ENCODE measurements around the gene ACAD10. TPM values are rescaled to one million over a fixed set of nuclear protein-coding genes. Genes with fewer than 3 reads are reported as not detected.

The ACAD10 gene
- total RNA-seq, 2 experiments from 2014 or later = 24.5 to 28.8 TPM

GRCh38 chr12:111773801-111774551 lies 88.1 kb downstream of the ACAD10 start:
- ChIA-PET CTCF (no interaction called here), POLR2A (no interaction called here)
- Mint-ChIP-seq H3K27me3 (peaks cover 3% of the 10 kb centered on the region), H3K27ac (no peak overlapping the region), H3K4me1 (ENCODE audit: low read depth) (peaks cover 2% of the 10 kb centered on the region), H3K36me3 (ENCODE audit: low read depth) (no peaks in the 10 kb centered on the region), H3K9me3 (no peaks in the 10 kb centered on the region), H3K4me3 (no peak overlapping the region)
- TF ChIP-seq CTCF (IDR thresholded peaks at IDR 0.05) = no peak
- no peak for DNase-seq
- intact Hi-C loops (cut with micrococcal nuclease) = no loop called here
- no peak for ATAC-seq

GRCh38 chr12:111775205-111776193 lies 89.6 kb downstream of the ACAD10 start:
- no peak for TF ChIP-seq CTCF (IDR thresholded peaks at IDR 0.05)
- H3K9me3 Mint-ChIP-seq = no peaks in the 10 kb centered on the region

GRCh38 chr12:111776836-111777344 lies 91.0 kb downstream of the ACAD10 start:
- TF ChIP-seq CTCF (IDR thresholded peaks at IDR 0.05) = no peak
- H3K9me3 Mint-ChIP-seq = peaks cover 3% of the 10 kb centered on the region
- CTCF ChIA-PET = interaction anchor here (1.3 kb wide), 1 partner anchor 36 kb away, joined by 3 read pairs; no protein-coding TSS in a partner anchor
- H3K27me3 Mint-ChIP-seq = peaks cover 3% of the 10 kb centered on the region
- peaks cover 2% of the 10 kb centered on the region for H3K4me1 Mint-ChIP-seq (ENCODE audit: low read depth)
- no peaks in the 10 kb centered on the region for H3K36me3 Mint-ChIP-seq (ENCODE audit: low read depth)
- H3K27ac Mint-ChIP-seq = no peak overlapping the region
- no peak for DNase-seq
- intact Hi-C loops (cut with micrococcal nuclease) = no loop called here
- H3K4me3 Mint-ChIP-seq = no peak overlapping the region
- POLR2A ChIA-PET = interaction anchor here (0.6 to 0.7 kb wide), 2 partner anchors 14 to 25 kb away, joined by 3 read pairs; no protein-coding TSS in a partner anchor
- no peak for ATAC-seq

More at GRCh38 chr12:111775205-111776193, 89.6 kb downstream of the ACAD10 start:
- Mint-ChIP-seq H3K27me3 (peaks cover 3% of the 10 kb centered on the region), H3K4me1 (ENCODE audit: low read depth) (peaks cover 2% of the 10 kb centered on the region), H3K36me3 (ENCODE audit: low read depth) (no peaks in the 10 kb centered on the region), H3K4me3 (no peak overlapping the region), H3K27ac (no peak overlapping the region)
- POLR2A ChIA-PET = no interaction called here
- intact Hi-C loops (cut with micrococcal nuclease) = no loop called here
- ATAC-seq (no peak), DNase-seq (peak; percentile 22)
- CTCF ChIA-PET = interaction anchor here (1.1 kb wide), 1 partner anchor 37 kb away, joined by 3 read pairs; no protein-coding TSS in a partner anchor

GRCh38 chr12:111777345-111778045 lies 91.6 kb downstream of the ACAD10 start:
- Mint-ChIP-seq H3K27me3 (peaks cover 3% of the 10 kb centered on the region), H3K4me3 (no peak overlapping the region), H3K36me3 (ENCODE audit: low read depth) (no peaks in the 10 kb centered on the region), H3K9me3 (peaks cover 3% of the 10 kb centered on the region), H3K27ac (no peak overlapping the region), H3K4me1 (ENCODE audit: low read depth) (peaks cover 2% of the 10 kb centered on the region)
- intact Hi-C loops (cut with micrococcal nuclease) = no loop called here
- TF ChIP-seq CTCF (IDR thresholded peaks at IDR 0.05) = no peak
- ChIA-PET POLR2A (interaction anchor here (0.6 kb wide), 1 partner anchor 25 kb away, joined by 3 read pairs; no protein-coding TSS in a partner anchor), CTCF (interaction anchor here (1.3 kb wide), 1 partner anchor 35 kb away, joined by 3 read pairs; no protein-coding TSS in a partner anchor)
- DNase-seq = no peak
- ATAC-seq = no peak

All from activated CD8-positive, alpha-beta T cell treated with anti-CD3 and anti-CD28 coated beads for 36 hours (primary cell).